Activated CD4-positive, alpha-beta T cell treated with anti-CD3 and anti-CD28 coated beads, Interleukin-2, amount 50 U/mL, for 16 hours (primary cell): ENCODE measurements around the gene PEBP1.
"Not testable (repeated sequence)": the region's sequence is repeated elsewhere in the genome, so short reads cannot be mapped to it uniquely, and the experiment has no call there.

Source experiments
- DNase-seq: peaks from one replicate; pipeline ENCODE4 v3.0.0-alpha.2; 2020

PEBP1 gene

DNA sequence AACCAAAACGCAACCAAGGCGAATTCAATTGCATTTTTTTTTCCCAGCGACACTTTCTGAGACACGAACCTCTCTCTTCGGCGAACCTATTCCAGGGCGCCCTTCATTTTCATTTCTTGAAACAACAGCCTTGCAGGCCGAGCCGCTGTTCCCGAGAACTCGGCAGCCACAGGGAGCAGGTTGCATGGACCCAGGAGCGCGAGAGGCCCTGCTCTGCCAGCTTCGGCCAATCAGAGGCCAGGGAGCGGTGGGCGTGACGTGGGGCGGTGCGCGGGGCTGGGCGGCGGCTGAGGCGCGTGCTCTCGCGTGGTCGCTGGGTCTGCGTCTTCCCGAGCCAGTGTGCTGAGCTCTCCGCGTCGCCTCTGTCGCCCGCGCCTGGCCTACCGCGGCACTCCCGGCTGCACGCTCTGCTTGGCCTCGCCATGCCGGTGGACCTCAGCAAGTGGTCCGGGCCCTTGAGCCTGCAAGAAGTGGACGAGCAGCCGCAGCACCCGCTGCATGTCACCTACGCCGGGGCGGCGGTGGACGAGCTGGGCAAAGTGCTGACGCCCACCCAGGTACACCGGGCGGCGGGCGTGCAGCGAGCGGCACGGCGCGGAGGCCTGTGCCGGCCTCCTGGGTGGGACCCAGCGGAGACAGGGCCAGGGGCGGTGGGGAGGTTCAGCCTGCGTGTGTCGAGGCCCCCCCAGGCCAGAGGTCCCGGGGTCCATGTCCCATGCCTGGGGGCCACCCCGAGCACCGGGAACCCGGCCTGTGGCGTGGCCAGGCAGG, at the start of gene PEBP1:
Gene PEBP1, plus strand, starts transcription at position 337 of the 771 bp plus-strand sequence. Its CDS starts 86 bp downstream, at position 423.
- peak; percentile 96 for DNase-seq

DNA sequence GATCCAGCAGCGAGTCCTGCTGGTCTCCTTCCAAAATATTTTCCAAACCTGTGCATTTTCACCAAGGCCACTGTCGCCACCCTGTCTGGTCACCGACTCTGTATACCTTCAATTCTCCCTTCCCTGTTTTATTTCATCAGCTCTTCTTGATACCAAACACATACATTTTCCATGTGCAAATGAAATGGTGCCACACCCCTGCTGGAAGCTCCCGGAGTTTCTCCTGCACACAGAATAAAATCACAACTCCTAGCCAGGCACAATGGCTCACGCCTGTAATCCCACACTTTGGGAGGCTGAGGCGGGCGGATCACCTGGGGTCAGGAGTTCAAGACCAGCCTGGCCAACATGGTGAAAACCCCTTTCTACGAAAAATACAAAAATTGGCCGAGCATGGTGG, 46.1 kb upstream of the PEBP1 start:
- no peak for DNase-seq

DNA sequence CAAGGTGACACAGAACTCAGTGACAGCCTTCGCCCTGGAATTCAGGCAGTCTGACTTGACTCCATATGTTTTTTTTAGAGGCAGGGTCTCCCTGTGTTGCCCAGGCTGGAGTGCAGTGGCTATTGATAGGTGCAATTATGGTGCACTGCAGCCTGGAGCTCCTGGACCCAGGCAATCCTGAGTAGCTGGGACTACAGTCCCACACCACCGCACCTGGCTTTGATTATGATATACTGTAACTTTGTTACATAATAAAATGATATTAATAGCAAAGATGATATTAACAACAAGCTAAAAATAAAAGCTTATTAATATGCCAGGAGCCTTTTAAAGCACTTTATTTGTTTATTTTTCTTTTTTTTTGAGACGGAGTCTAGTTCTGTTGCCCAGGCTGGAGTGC, 41.9 kb upstream of the PEBP1 start:
- no peak for DNase-seq

DNA sequence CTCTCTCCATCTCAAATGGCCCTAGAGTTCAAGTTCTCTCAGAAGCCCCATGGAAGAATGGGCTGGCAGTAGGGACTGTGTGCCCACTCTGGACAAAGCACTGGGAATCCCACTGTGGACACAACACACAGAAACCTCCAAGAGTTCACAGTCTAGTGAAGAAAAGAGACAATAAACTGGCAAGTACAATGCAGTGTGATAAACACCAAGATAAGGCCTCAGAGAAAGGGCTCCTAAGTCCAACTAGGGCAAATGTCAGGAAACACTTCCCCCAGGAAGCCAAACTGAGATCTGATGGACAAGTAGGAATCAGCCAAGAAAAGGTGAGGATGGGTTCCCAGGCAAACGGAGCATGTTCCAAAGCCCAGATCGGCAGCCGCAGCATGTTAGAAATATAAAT, 37.5 kb upstream of the PEBP1 start:
- no peak for DNase-seq

DNA sequence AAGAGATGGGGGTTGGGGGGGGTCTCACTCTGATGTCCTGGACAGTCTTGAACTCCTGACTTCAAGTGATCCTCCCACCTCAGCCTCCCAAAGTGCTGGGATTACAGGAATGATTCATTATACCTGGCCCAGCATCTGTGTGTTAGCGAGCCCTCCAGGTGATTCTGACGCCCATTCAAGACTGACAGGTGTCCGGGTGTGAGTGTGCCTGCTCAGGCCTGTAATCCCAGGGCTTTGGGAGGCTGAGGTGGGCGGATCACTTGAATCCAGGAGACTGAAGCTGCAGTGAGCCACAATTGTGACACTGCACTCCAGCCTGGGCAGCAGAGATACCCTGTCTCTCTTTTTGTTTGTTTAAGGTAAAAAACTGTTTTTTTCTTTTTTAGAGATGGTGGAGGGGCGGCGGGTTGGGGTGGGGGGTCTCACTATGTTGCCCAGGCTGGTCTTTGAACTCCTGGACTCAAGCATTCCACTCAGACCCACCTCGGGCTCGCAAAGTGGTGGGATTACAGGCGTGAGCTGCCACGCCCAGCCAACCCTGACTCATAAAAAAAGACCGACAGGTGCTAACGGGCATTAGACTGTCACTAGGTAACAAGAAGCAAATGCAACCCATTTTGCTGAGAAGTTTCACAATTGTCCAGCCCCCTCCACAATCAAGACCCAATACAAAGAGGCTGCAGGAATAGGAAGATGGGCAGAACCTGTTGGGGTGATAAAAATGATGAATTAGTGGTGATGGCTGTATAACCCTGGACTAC, 36.8 kb upstream of the PEBP1 start:
- DNase-seq = no peak

DNA sequence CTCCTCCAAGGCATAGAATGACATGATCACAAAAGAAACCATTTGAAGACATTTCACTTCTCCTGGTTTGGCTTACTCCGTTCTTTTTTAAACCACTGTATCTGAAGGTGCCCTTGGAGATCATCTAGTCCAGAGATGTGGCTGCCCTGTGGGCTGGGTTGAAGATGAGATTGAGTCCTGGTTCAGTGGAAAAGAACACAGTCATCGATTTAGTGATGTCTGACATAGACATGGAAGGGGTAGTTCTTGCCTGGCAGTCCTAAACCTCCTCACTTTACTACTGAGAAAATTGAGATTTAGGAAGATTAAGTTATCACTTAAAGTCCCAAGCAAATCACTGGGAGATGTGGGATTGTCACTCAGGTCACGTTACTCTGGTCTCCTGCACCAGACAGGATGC, 34.9 kb upstream of the PEBP1 start:
- no peak for DNase-seq

DNA sequence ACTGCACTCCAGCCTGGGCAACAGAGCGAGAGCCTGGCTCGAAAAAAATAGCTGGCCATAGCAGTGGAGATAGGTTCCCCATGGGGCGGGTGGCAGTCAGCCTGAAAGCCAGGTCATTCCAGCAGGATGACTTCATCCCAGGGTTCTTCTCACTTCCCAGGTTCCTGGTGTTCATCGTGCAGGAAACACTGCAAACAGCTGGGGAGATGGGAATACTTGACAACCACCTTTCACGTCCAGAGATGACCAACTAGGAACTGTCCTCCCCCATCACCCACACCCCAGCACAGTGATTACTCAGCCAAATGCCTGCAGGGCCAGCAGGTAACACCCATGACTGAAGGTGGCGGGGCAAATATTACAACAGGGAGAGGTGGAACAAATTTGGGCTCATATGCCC, 33.9 kb upstream of the PEBP1 start:
- DNase-seq = no peak

DNA sequence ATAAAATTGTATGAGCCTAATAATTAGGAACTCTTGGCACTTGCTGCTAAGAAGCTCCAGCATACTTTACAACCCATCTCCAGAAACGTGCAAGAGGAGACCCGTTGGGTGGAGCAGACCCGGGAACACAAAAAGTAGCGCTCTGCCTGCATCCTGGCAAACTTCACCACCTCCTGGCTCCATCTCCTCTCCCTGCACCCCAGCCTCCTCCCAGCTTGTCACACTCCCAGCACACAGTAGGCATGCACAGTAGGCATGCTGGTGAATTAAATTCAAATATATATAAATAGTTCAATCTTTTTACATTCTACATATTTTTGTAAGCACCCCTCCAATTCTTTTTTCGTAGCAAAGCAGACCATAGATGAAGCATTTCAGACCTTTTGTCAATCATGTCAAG, 33.3 kb upstream of the PEBP1 start:
- no peak for DNase-seq

DNA sequence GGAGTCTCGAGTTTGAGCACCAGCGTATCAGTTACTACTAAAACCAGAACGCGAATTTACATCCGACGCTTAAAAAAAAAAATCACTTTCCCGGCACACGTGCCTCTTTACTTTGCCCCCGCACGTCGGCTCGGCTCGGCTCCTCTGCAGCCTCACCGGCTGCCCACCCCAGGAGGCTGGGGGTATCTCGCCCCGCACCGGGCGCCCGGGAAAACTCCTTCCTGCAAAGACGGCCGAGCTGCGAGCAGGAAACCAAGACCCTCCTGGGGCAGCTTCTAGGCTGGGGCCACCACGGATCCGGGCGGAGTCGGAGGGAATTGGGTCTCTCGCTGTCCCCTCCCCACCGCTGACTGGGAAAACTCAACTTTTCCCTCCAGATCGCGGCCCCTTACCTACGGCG, 32.7 kb upstream of the PEBP1 start:
- DNase-seq = no peak

DNA sequence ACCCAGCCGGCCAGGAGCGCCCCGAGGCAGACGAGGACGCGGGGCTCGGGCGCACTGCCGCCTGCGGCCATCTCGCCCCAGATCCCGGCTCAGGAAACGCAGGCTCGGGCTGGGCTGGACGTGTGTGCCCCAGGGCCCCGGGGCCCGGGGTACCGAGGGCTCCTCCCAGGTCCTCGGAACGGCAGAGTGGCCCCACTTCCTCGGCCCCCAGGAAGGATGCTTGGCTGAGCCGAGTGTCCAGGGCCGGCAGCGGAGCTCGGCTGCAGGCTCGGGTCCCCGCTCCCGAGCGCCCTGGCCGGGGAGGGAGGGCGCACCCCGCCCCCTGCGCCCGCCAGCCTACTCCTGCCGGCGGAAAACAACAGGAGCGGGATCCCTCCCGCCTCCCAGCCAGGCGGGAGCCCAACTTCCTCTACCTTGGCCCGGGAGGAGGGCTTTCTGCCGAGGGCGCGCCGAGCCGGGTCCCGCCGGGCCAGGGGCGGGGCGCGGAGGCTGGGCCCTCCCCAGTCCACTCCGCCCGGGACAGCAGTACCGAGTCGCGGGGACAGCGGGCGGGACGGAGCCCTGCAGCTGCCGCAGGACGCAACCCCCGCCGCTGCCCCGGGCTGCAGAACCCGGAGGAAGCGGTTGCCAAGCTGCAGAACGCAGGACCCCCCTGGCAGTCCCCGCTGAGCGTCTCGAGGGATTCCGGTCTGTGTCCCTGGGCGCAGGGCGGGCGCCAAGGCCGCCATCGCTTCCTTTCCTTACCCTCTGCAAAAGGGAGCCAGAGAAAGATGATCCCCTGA, 32.1 kb upstream of the PEBP1 start, which contains the start of gene VSIG10:
Gene VSIG10, minus strand, starts transcription at position 411 of the 782 bp plus-strand sequence. Its CDS starts 340 bp downstream, at position 71.
- no peak for DNase-seq

DNA sequence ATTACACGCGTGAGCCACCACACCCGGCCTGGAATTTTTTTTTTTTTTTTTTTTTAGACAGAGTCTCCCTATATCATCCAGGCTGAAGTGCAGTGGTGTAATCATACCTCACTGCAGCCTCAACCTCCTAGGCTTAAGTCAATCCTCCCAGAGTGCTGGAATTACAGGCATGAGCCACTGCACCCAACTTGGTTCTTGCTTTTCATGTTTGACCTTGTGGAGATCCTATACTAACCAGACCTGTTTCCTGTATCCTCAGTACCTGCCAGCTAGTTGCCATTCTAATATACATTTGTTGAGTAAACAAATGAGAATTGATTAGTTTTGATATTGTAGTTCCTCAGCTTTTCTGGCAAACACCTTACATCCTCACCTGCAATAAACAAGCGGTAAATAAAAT, 28.9 kb upstream of the PEBP1 start:
- DNase-seq = no peak

DNA sequence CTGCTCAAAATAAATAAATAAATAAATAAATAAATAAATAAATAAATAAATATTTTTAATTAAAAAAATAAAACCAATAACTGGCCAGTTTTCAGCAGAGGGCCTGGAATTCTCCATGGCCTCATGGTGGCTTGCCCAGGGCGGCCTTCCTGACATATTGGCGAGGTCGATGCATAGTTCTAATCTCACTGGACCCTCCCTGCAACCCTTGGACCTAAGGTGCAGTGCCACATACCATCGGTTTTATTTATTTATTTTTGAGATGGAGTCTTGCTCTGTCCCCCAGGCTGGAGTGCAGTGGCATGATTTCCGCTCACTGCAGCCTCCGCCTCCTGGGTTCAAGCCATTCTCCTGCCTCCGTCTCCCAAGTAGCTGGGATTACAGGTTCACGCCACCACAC, 28.2 kb upstream of the PEBP1 start:
- no peak for DNase-seq

DNA sequence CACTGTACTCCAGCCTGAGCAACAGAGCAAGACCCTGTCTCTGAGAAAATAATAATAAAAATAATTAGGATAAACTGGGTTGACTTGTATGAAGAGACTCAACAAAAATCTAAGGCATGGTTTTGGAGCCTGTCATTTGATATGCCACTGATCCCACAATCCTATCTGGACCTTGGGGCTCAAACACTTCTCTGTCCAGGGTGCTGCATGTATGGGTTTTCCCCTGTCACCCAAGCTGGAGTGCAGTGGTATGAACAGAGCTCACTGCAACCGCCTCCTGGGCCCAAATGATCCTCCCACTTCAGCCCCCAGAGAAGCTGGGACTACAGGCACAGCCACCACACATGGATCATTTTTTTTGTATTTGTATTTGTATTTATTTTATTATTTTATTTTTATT, 26.8 kb upstream of the PEBP1 start:
- DNase-seq = no peak

DNA sequence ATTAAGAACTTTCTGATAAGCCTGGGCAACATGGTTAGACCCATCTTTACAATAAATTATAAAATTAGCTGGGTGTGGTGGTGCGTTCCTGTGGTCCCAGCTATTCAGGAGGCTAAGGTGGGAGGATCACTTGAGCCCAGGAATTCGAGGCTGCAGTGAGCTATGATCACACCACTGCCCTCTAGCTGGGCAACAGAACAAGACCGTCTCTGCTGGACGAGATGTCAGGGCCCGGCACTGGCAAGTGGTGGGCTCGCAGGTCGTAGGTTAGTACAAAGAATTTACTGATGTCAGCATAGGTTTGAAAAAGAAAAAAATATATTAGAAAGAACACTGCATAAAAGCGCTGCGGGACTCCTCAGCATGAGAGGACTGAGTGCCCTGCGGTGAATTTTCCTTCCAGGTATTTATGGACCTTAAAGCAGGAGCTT, 16.5 kb upstream of the PEBP1 start:
- DNase-seq = no peak

DNA sequence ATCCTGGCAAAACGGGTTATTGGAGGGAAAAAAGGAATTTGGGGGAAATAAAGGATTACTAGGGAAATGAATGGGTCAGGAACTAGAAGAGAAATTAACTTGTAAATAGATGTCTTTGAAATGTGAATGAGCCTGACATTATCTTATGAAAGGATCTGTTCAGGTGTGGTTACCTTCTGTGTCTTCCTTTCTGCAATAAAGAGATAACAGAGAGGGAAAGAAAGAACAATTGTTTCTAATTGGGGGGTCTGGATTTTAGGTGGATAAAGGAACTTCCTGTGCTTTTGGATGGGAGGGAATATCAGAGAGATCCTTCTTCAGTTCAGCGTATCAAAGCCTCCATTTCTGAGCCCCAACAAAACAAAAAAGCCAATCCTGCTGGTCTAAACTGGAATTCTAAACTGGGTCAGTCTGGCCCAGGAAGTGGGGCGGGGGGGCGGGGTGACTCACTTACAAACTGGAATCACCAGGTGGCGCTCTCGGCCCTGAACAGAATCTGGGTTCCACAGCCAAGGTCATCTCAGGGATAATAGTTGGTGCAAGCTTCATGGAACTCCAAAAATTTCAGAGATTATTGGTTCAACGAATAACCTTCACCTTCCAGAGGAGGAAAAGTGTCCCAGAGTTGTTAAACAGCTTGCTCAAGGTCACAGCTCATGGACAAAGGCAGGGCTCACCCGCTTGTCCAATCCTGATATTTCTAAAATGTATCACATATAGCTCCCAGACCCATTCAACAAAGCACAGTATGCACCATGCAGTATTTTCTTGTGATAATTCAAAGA, 15.2 kb upstream of the PEBP1 start:
- DNase-seq = peak; percentile 66

DNA sequence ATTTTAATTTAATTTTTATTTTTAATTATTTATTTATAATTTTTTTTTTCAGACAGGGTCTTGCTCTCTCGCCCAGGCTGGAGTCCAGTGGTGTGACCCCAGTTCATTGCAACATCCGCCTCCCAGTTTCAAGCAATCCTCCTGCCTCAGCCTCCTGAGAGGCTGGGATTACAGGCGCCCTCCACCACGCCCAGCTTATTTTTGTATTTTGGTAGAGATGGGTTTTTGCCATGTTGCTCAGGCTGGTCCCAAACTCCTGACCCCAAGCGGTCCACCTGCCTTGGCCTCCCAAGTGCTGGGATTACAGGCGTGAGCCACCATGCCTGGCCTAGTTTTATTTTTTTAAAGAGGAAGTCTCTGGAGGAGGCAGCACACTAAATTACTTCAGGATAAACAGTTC, 13.7 kb upstream of the PEBP1 start:
- no peak for DNase-seq

DNA sequence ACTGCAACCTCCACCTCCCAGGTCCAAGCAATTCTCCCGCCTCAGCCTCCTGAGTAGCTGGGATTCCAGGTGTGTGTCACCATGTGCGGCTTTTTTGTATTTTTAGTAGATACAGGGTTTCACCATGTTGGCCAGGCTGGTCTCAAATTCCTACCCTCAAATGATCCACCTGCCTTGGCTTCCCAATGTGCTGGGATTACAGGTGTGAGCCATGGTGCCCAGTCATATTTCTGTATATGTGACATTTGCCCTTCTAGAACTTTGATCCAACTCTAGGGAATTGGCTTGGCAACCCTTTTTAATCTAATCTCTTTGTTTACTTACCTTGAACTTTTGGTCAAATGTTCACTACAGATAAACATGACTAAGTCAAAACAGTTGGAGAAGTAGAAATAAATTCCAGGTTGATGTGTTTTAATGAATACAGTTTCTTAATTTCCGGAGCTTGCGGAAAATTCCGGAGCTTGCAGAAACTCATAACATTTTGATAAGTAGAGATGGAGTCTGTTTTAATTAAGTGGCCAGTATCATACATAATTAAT, 11.5 kb upstream of the PEBP1 start:
- DNase-seq = no peak

DNA sequence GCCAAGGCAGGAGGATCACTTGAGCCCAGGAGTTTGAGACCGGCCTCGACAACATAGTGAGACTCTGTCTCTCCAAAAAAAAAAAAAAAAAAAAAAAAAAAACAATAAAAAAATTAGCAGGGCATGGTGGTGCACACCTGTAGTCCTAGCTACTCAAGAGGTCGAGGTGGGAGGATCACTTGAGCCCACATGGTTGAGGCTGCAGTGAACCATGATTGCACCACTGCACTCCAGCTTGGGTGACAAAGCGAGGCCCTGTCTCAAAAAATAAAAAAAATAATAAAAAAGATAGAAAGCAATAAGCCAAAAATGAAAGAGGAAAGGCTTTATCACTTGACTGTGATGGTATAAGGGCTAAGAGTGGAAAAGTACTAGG, 10.2 kb upstream of the PEBP1 start:
- no peak for DNase-seq

DNA sequence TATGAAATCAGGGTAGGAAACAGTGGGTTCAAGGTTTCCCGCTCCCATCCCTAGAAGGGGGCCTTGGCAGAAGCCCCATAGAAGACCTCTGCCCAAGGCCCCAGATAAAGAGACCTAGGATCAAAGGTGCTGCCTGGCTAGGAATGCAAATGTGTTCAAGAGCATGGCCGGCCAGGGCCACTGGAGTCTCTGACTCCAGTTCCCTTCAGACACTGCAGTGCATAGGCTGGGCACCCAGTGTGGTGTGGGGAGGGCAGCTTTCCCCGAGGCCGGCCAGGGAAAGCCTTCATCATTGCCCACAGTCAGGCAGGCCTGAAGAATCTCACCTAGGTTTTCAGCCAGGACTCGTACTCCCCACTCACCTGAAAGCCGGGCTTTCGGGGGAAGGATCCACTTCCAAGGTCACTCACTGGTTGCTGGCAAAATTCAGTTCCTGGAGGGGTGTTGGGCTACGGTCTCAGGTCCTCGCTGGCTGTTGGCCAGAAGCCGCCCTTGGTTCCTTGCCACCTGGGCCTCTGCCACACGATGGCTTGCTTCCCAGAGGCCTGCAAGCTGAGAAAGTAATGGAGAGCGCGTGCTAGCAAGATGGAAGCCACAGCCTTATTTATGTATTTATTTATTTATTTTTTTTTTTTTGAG, 9.7 kb upstream of the PEBP1 start:
- no peak for DNase-seq

DNA sequence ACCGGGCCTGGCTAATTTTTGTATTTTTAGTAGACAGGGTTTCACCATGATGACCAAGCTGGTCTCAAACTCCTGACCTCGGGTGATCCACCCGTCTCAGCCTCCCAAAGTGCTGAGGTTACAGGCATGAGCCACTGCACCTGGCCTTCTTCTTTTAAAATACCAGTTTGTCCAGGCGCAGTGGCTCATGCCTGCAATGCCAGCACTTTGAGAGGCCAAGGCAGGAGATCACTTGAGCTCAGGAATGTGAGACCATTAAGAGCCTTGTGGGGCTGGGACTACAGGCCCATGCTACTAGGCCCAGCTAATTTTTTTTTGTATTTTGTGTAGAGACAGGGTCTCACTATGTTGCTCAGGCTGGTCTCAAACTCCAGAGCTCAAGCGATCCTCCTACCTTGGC, 8.1 kb upstream of the PEBP1 start:
- no peak for DNase-seq

DNA sequence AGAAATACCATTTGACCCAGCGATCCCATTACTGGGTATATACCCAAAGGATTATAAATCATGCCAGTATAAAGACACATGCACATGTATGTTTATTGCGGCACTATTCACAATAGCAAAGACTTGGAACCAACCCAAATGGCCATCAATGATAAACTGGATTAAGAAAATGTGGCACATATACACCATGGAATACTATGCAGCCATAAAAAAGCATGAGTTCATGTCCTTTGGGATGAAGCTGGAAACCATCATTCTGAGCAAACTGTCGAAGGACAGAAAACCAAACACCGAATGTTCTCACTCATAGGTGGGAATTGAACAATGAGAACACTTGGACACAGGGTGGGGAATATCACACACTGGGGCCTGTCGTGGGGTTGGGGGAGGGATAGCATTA, 6.5 kb upstream of the PEBP1 start:
- DNase-seq = not testable (repeated sequence)

DNA sequence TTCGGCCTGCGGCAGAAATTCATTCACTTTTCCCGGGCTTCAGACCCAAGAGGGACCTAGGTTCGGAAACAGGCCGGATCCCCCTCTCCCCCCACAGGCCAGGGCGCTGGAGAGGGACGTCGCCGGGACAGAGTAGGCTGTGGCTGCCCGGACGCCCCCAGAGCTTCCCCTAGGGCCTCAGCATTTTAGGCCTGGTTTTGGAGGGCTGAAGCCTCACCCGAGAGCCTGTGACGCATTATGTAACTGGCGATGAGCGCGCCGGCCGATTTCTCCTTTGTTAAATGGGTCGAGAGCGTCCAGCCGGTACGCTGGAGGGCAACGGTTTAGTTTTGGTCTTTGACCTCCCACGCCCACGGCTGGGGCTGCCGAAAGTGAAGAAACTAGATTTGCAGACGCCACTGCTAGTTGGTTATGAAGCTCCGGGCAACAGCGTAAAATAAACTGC, 657 bp downstream of the PEBP1 start:
- peak; percentile 32 for DNase-seq
